Measurements from ENCODE around the gene PIK3CA. TPM values are rescaled to one million over a fixed set of nuclear protein-coding genes. Genes with fewer than 3 reads are reported as not detected.
"Not testable (repeated sequence)": the region's sequence is repeated elsewhere in the genome, so short reads cannot be mapped to it uniquely, and the experiment has no call there.

PIK3CA gene
- total and polyA plus RNA-seq, 12 donors = 4.0 to 35.3 (median 22.5) TPM

DNA sequence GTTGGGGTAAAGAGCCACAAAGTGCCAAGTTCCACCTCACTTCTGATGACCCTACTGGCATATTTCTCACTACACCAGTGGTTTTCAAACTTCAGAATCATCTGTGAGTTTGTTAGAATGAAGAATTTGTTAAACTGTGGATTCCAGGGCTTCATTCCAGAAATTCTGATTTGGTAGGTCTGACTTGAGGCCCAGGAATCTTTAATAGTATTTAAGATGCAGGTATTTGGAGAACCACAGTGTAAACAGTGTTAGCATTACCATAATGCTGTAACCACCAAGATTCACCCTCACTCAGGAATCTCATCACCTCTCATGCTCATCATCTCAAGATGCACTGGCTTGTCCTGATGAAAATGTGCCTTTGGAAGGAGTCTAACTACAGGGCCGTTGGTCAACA is 96.7 kb downstream of the PIK3CA start:
- no peaks in the 10 kb centered on the region for H3K27me3 ChIP-seq
- H3K27ac ChIP-seq = no peak overlapping the region
- intact Hi-C loops (cut with DNase I) = no loop called here
- ATAC-seq (no peak), DNase-seq (no peak)
- H3K9me3 ChIP-seq = no peaks in the 10 kb centered on the region
- H3K4me3 ChIP-seq = no peak overlapping the region
- TF ChIP-seq, protein P1, sequence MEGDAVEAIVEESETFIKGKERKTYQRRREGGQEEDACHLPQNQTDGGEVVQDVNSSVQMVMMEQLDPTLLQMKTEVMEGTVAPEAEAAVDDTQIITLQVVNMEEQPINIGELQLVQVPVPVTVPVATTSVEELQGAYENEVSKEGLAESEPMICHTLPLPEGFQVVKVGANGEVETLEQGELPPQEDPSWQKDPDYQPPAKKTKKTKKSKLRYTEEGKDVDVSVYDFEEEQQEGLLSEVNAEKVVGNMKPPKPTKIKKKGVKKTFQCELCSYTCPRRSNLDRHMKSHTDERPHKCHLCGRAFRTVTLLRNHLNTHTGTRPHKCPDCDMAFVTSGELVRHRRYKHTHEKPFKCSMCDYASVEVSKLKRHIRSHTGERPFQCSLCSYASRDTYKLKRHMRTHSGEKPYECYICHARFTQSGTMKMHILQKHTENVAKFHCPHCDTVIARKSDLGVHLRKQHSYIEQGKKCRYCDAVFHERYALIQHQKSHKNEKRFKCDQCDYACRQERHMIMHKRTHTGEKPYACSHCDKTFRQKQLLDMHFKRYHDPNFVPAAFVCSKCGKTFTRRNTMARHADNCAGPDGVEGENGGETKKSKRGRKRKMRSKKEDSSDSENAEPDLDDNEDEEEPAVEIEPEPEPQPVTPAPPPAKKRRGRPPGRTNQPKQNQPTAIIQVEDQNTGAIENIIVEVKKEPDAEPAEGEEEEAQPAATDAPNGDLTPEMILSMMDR (IDR thresholded peaks at IDR 0.05) = no peak
- peaks cover 0 to 71% (median 0%) of the 10 kb centered on the region in 9 donors for H3K36me3 ChIP-seq
- 83 to 96% methylated on average over 1 of the region's 1 CpG for WGBS, 2 donors
- no peaks in the 10 kb centered on the region for H3K4me1 ChIP-seq

DNA sequence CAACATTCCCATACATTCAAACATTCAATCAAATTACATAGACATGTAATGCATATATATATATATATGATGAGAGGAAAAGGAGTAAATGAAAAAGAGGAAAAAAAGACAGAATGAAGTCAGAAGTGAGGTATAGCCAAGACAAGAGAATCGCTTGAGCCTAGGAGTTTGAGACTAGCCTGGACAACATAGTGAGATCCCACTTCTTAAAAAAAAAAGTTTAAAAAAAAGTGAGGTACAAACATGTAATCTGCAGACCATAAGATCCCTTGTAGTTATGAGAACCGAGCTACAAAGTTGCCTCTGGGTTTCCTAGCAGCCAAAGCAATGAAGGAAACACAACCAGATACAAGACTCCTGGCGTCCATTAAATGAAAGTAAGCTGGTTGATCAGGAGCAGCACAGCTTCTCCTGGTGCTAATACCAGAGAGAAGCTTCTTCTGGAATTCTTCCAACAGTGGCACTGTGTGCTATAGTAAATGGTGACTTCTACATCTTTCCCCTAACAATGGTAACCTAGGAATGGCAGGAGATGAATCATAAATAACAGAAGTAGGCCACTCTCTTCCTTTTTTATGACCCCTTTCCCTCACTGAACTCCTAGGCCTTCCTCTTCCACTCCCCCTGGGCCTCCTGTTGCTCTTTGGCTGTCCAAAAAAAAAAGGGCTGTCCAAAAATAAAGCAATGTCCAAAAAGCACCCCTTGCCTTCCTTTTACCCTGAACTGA is 99.3 kb downstream of the PIK3CA start:
- H3K27me3 ChIP-seq = no peaks in the 10 kb centered on the region
- ATAC-seq = no peak
- TF ChIP-seq, protein P1 (IDR thresholded peaks at IDR 0.05) = no peak
- no peak overlapping the region for H3K27ac ChIP-seq
- H3K4me1 ChIP-seq = no peaks in the 10 kb centered on the region
- intact Hi-C loops (cut with DNase I) = no loop called here
- no peak for DNase-seq
- peaks cover 0 to 66% (median 7%) of the 10 kb centered on the region in 9 donors for H3K36me3 ChIP-seq
- 97 to 99% methylated on average over 3 of the region's 3 CpGs for WGBS, 2 donors
- H3K9me3 ChIP-seq = no peaks in the 10 kb centered on the region
- H3K4me3 ChIP-seq = no peak overlapping the region

DNA sequence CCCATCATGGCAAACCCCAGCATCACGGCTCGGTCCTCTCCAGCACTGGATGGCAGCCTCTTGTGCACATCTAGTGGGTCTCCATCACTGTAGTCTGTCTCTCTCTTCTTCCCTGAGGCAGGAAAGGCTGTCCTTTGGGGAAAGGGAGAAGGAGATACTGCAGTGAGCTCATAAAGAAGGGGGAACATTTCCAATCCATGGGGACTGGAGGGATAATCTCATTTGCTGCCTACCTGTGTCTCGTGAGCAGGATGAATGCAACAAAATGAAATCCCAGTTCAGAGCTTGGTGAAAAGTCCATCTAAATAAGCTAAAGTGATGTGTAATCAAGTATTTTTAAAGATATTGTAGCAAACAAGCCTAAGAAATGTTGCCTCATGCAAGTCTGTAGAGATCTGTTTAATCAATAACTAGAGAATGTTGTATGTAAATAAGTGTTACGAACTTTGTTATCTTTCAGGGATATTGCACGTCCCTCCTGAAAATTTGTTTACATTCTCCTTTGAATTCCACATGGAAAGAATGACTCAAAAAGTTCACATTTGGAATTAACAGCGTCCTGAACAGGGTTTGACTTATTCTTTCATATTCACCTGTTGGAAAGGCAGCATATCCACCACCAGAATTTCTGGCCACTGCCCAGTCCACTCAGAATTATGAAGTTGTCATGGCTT is 102.8 kb downstream of the PIK3CA start, which contains the start of gene KCNMB3:
KCNMB3 (minus strand) TSS at position 312 of the 674 bp plus-strand sequence; CDS start at position 188, 124 bp downstream.
- DNase-seq (no peak), ATAC-seq (no peak)
- TF ChIP-seq, protein P1 (IDR thresholded peaks at IDR 0.05) = no peak
- Histone ChIP-seq H3K27me3 (no peaks in the 10 kb centered on the region), H3K27ac (no peak within 1 kb of the TSS), H3K4me1 (no peaks in the 10 kb centered on the region), H3K36me3 (peaks cover 0 to 40% (median 7%) of the 10 kb centered on the region in 9 donors), H3K9me3 (no peaks in the 10 kb centered on the region), H3K4me3 (no peak within 1 kb of the TSS)
- intact Hi-C loops (cut with DNase I) = no loop called here
- WGBS, 2 donors = 92 to 96% methylated on average over 6 of the region's 6 CpGs

DNA sequence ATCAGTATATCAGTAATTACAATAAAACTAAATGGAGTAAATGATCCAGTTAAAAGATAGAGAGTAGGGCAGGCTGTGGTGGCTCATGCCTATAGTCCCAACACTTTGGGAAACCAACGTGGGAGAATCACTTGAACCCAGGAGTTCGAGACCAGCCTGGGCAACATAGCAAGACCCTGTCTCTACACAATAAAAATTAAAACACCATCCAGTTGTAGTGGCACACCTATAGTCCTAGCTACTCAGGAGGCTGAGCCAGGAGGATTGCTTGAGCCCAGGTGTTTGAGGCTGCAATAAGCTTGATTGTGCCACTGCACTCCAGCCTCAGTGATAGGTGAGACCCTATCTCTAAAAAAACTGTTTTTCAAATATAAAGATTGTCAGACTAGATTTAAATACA is 108.7 kb downstream of the PIK3CA start:
- WGBS, 2 donors = 93 to 94% methylated on average over 2 of the region's 2 CpGs
- Histone ChIP-seq H3K4me3 (no peak overlapping the region), H3K4me1 (peaks cover 0 to 10% (median 3%) of the 10 kb centered on the region in 9 donors), H3K27ac (no peak overlapping the region), H3K27me3 (no peaks in the 10 kb centered on the region), H3K36me3 (no peaks in the 10 kb centered on the region), H3K9me3 (peaks cover 0 to 40% (median 12%) of the 10 kb centered on the region in 11 donors)
- intact Hi-C loops (cut with DNase I) = no loop called here
- TF ChIP-seq, protein P1 (IDR thresholded peaks at IDR 0.05) = no peak
- DNase-seq = no peak
- no peak for ATAC-seq

DNA sequence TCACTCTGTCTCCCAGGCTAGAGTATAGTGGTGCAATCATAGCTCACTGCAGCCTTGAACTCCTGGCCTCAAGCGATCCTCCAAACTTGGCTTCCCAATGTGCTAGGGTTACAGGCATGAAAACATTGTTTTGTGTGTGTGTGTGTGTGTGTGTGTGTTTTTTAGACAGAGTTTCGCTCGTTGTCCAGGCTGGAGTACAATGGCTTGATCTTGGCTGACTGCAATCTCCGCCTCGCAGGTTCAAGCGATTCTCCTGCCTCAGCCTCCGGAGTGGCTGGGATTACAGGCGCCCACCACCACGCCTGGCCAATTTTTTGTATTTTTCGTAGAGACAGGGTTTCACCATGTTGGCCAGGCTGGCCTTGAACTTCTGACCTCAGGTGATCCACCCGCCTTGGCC is 109.6 kb downstream of the PIK3CA start:
- H3K9me3 ChIP-seq = peaks cover 0 to 40% (median 12%) of the 10 kb centered on the region in 11 donors
- H3K27ac ChIP-seq; DNase-seq; intact Hi-C loops (cut with DNase I); H3K27me3 ChIP-seq; ATAC-seq; H3K4me3 ChIP-seq; H3K36me3 ChIP-seq: not testable (repeated sequence)
- H3K4me1 ChIP-seq = peaks cover 0 to 12% (median 5%) of the 10 kb centered on the region in 9 donors
- WGBS, 2 donors = 92 to 96% methylated on average over 11 of the region's 11 CpGs
